ENCODE measurements around the gene AUTS2. TPM values are rescaled to one million over a fixed set of nuclear protein-coding genes. Genes with fewer than 3 reads are reported as not detected.

Gene AUTS2
- total and polyA plus RNA-seq, 4 experiments from 2014 or later, result 3.4 to 35.2 (median 25.5) TPM

- Mint-ChIP-seq H3K9me3 (peaks cover 0 to 2% (median 0%) of the 10 kb centered on the region in 8 donors), H3K4me1 (no peaks in the 10 kb centered on the region), H3K36me3 (no peaks in the 10 kb centered on the region), H3K27me3 (no peaks in the 10 kb centered on the region), H3K4me3 (no peak overlapping the region), H3K27ac (no peak overlapping the region)
- DNase-seq, result no peak
- CTCF ChIA-PET (ENCODE audit: partially characterized antibody), result interaction anchor here (1.7 kb wide), 1 partner anchor 14 kb away, joined by 3 read pairs; no protein-coding TSS in a partner anchor
- POLR2A ChIA-PET (ENCODE audit: partially characterized antibody), result no interaction called here
- Histone ChIP-seq H3K36me3 (ENCODE audit: insufficient read depth, low read length) (no peaks in the 10 kb centered on the region), H3K9me3 (ENCODE audit: control insufficient read depth in 1 of 2, low read length in 2 of 2) (no peaks in the 10 kb centered on the region), H3K4me1 (ENCODE audit: insufficient read depth, low read length) (no peaks in the 10 kb centered on the region), H3K4me3 (ENCODE audit: low read length in 2 of 2) (no peak overlapping the region), H3K27ac (ENCODE audit: low read depth, low read length) (no peak overlapping the region), H3K27me3 (ENCODE audit: insufficient read depth, low read length) (no peaks in the 10 kb centered on the region)
- intact Hi-C loops (cut with micrococcal nuclease), result no loop called here
Measured at GRCh38 chr7:70044981-70045380, 446.7 kb downstream of the AUTS2 start.

- H3K36me3 ChIP-seq (ENCODE audit: insufficient read depth, low read length), result no peaks in the 10 kb centered on the region
- ChIA-PET CTCF (ENCODE audit: partially characterized antibody) (interaction anchor here (1.3 kb wide), 1 partner anchor 12 kb away, joined by 4 read pairs; no protein-coding TSS in a partner anchor), POLR2A (ENCODE audit: partially characterized antibody) (no interaction called here)
- no peak overlapping the region for H3K4me3 ChIP-seq (ENCODE audit: low read length in 2 of 2)
- intact Hi-C loops (cut with micrococcal nuclease), result no loop called here
- no peaks in the 10 kb centered on the region for H3K9me3 ChIP-seq (ENCODE audit: control insufficient read depth in 1 of 2, low read length in 2 of 2)
- no peaks in the 10 kb centered on the region for H3K36me3 Mint-ChIP-seq
- peaks cover 0 to 2% (median 0%) of the 10 kb centered on the region in 8 donors for H3K9me3 Mint-ChIP-seq
- no peaks in the 10 kb centered on the region for H3K27me3 ChIP-seq (ENCODE audit: insufficient read depth, low read length)
- H3K27ac Mint-ChIP-seq, result no peak overlapping the region
- DNase-seq, result no peak
- H3K4me3 Mint-ChIP-seq, result no peak overlapping the region
- H3K4me1 ChIP-seq (ENCODE audit: insufficient read depth, low read length), result no peaks in the 10 kb centered on the region
- H3K27ac ChIP-seq (ENCODE audit: low read depth, low read length), result no peak overlapping the region
- no peaks in the 10 kb centered on the region for H3K4me1 Mint-ChIP-seq
- H3K27me3 Mint-ChIP-seq, result peaks cover 0 to 2% of the 10 kb centered on the region in 2 donors
Measured at GRCh38 chr7:70047384-70047783, 449.1 kb downstream of the AUTS2 start.

GRCh38 chr7:70047891-70048448 lies 449.7 kb downstream of the AUTS2 start:
- CTCF ChIA-PET (ENCODE audit: partially characterized antibody), result interaction anchor here (1.3 kb wide), 1 partner anchor 12 kb away, joined by 4 read pairs; no protein-coding TSS in a partner anchor
- intact Hi-C loops (cut with micrococcal nuclease), result no loop called here
- Histone ChIP-seq H3K4me3 (ENCODE audit: low read length in 2 of 2) (no peak overlapping the region), H3K9me3 (ENCODE audit: control insufficient read depth in 1 of 2, low read length in 2 of 2) (no peaks in the 10 kb centered on the region), H3K27ac (ENCODE audit: low read depth, low read length) (no peak overlapping the region), H3K36me3 (ENCODE audit: insufficient read depth, low read length) (no peaks in the 10 kb centered on the region), H3K27me3 (ENCODE audit: insufficient read depth, low read length) (no peaks in the 10 kb centered on the region), H3K4me1 (ENCODE audit: insufficient read depth, low read length) (no peaks in the 10 kb centered on the region)
- peaks cover 0 to 2% of the 10 kb centered on the region in 2 donors for H3K27me3 Mint-ChIP-seq
- POLR2A ChIA-PET (ENCODE audit: partially characterized antibody), result no interaction called here
- peaks cover 0 to 2% (median 0%) of the 10 kb centered on the region in 8 donors for H3K9me3 Mint-ChIP-seq
- no peaks in the 10 kb centered on the region for H3K36me3 Mint-ChIP-seq
- H3K4me3 Mint-ChIP-seq, result no peak overlapping the region
- no peak for DNase-seq
- no peaks in the 10 kb centered on the region for H3K4me1 Mint-ChIP-seq
- H3K27ac Mint-ChIP-seq, result no peak overlapping the region

GRCh38 chr7:70051726-70052125 lies 453.5 kb downstream of the AUTS2 start:
- Mint-ChIP-seq H3K4me3 (no peak overlapping the region), H3K27me3 (peaks cover 0 to 2% of the 10 kb centered on the region in 2 donors), H3K9me3 (peaks cover 0 to 4% (median 0%) of the 10 kb centered on the region in 8 donors), H3K36me3 (no peaks in the 10 kb centered on the region), H3K27ac (no peak overlapping the region), H3K4me1 (no peaks in the 10 kb centered on the region)
- no peaks in the 10 kb centered on the region for H3K36me3 ChIP-seq (ENCODE audit: insufficient read depth, low read length)
- ChIA-PET POLR2A (ENCODE audit: partially characterized antibody) (no interaction called here), CTCF (ENCODE audit: partially characterized antibody) (no interaction called here)
- DNase-seq, result no peak
- no peak overlapping the region for H3K4me3 ChIP-seq (ENCODE audit: low read length in 2 of 2)
- no peaks in the 10 kb centered on the region for H3K4me1 ChIP-seq (ENCODE audit: insufficient read depth, low read length)
- intact Hi-C loops (cut with micrococcal nuclease), result no loop called here
- no peaks in the 10 kb centered on the region for H3K27me3 ChIP-seq (ENCODE audit: insufficient read depth, low read length)
- H3K27ac ChIP-seq (ENCODE audit: low read depth, low read length), result no peak overlapping the region
- H3K9me3 ChIP-seq (ENCODE audit: control insufficient read depth in 1 of 2, low read length in 2 of 2), result no peaks in the 10 kb centered on the region

- Histone ChIP-seq H3K4me3 (ENCODE audit: low read length in 2 of 2) (no peak overlapping the region), H3K27ac (ENCODE audit: low read depth, low read length) (no peak overlapping the region), H3K9me3 (ENCODE audit: control insufficient read depth in 1 of 2, low read length in 2 of 2) (no peaks in the 10 kb centered on the region), H3K27me3 (ENCODE audit: insufficient read depth, low read length) (no peaks in the 10 kb centered on the region), H3K36me3 (ENCODE audit: insufficient read depth, low read length) (no peaks in the 10 kb centered on the region), H3K4me1 (ENCODE audit: insufficient read depth, low read length) (no peaks in the 10 kb centered on the region)
- H3K36me3 Mint-ChIP-seq, result no peaks in the 10 kb centered on the region
- H3K9me3 Mint-ChIP-seq, result peaks cover 0 to 4% (median 1%) of the 10 kb centered on the region in 8 donors
- H3K4me1 Mint-ChIP-seq, result no peaks in the 10 kb centered on the region
- intact Hi-C loops (cut with micrococcal nuclease), result no loop called here
- CTCF ChIA-PET (ENCODE audit: partially characterized antibody), result interaction anchor here (0.6 kb wide), 1 partner anchor 801 kb away, joined by 4 read pairs; no protein-coding TSS in a partner anchor
- DNase-seq, result no peak
- no peak overlapping the region for H3K27ac Mint-ChIP-seq
- peaks cover 0 to 2% of the 10 kb centered on the region in 2 donors for H3K27me3 Mint-ChIP-seq
- POLR2A ChIA-PET (ENCODE audit: partially characterized antibody), result no interaction called here
- H3K4me3 Mint-ChIP-seq, result no peak overlapping the region
Measured at GRCh38 chr7:70052691-70053090, 454.4 kb downstream of the AUTS2 start.

GRCh38 chr7:70053421-70053820 lies 455.1 kb downstream of the AUTS2 start:
- Histone ChIP-seq H3K27ac (ENCODE audit: low read depth, low read length) (no peak overlapping the region), H3K27me3 (ENCODE audit: insufficient read depth, low read length) (no peaks in the 10 kb centered on the region), H3K9me3 (ENCODE audit: control insufficient read depth in 1 of 2, low read length in 2 of 2) (no peaks in the 10 kb centered on the region), H3K36me3 (ENCODE audit: insufficient read depth, low read length) (no peaks in the 10 kb centered on the region), H3K4me3 (ENCODE audit: low read length in 2 of 2) (no peak overlapping the region), H3K4me1 (ENCODE audit: insufficient read depth, low read length) (no peaks in the 10 kb centered on the region)
- no peaks in the 10 kb centered on the region for H3K36me3 Mint-ChIP-seq
- ChIA-PET POLR2A (ENCODE audit: partially characterized antibody) (no interaction called here), CTCF (ENCODE audit: partially characterized antibody) (interaction anchor here (0.6 kb wide), 1 partner anchor 801 kb away, joined by 4 read pairs; no protein-coding TSS in a partner anchor)
- no peaks in the 10 kb centered on the region for H3K4me1 Mint-ChIP-seq
- no peak overlapping the region for H3K4me3 Mint-ChIP-seq
- intact Hi-C loops (cut with micrococcal nuclease), result no loop called here
- no peak overlapping the region for H3K27ac Mint-ChIP-seq
- H3K27me3 Mint-ChIP-seq, result peaks cover 0 to 2% of the 10 kb centered on the region in 2 donors
- no peak for DNase-seq
- peaks cover 0 to 4% (median 1%) of the 10 kb centered on the region in 8 donors for H3K9me3 Mint-ChIP-seq

GRCh38 chr7:70053989-70054388 lies 455.7 kb downstream of the AUTS2 start:
- Histone ChIP-seq H3K27me3 (ENCODE audit: insufficient read depth, low read length) (no peaks in the 10 kb centered on the region), H3K9me3 (ENCODE audit: control insufficient read depth in 1 of 2, low read length in 2 of 2) (no peaks in the 10 kb centered on the region), H3K4me1 (ENCODE audit: insufficient read depth, low read length) (no peaks in the 10 kb centered on the region), H3K27ac (ENCODE audit: low read depth, low read length) (no peak overlapping the region), H3K4me3 (ENCODE audit: low read length in 2 of 2) (no peak overlapping the region), H3K36me3 (ENCODE audit: insufficient read depth, low read length) (no peaks in the 10 kb centered on the region)
- no peaks in the 10 kb centered on the region for H3K4me1 Mint-ChIP-seq
- no peak overlapping the region for H3K4me3 Mint-ChIP-seq
- no peaks in the 10 kb centered on the region for H3K36me3 Mint-ChIP-seq
- H3K27me3 Mint-ChIP-seq, result peaks cover 0 to 2% of the 10 kb centered on the region in 2 donors
- DNase-seq, result no peak
- ChIA-PET CTCF (ENCODE audit: partially characterized antibody) (no interaction called here), POLR2A (ENCODE audit: partially characterized antibody) (no interaction called here)
- peaks cover 0 to 4% (median 1%) of the 10 kb centered on the region in 8 donors for H3K9me3 Mint-ChIP-seq
- H3K27ac Mint-ChIP-seq, result no peak overlapping the region
- intact Hi-C loops (cut with micrococcal nuclease), result no loop called here

All from CD4-positive, alpha-beta memory T cell (primary cell).